ENCODE results near the gene ADRM1. TPM values are rescaled to one million over a fixed set of nuclear protein-coding genes. Genes with fewer than 3 reads are reported as not detected.

Gene ADRM1
- total and polyA plus RNA-seq, 2 experiments from 2014 or later: 206 to 243 TPM

DNA sequence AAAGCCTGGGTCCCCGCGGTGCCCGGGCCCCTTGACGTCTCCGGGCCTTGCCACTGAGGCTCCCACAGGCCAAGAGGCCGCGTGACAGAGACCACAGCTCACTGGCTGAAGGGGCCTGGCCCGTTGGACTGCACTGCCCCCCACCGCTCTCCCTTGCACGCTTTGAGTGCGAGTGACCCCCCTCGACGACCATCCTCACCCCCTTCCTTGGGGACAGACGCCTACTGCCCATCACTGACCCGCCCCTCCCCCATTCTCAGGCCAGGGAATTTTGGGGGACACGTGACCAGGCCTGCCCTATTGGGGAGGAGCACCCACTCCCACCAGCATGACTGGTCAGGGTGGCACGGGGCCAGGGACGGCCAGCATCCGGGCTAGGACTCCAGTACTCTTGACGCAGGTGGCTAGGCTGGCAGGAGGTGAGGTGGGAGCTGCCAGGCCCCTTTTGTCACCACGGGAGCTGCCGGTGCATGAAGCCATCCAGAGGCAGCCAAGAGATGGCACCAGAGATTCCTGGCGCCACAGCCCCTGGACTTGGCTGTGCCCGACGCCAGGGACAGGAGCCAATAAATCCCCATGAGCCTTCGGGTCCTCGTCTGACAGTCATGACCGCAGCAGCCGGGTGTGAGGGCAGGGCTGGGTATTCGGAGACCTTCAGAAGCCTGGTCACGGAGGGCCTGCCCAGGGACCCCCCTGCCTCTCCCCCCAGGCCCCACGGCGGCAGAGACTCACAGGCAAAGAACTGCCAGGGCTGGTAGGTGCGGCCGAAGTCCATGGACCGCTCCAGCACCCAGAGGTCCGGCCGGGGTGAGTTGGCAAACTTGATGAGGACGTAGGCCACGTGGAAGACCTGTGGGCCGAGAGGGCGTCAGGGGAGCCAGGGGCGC is 49.8 kb downstream of the ADRM1 start:
- Mint-ChIP-seq H3K27me3 (ENCODE audit: insufficient read depth, low read depth, poor library complexity) (peaks cover 11% of the 10 kb centered on the region), H3K4me1 (peaks cover 12% of the 10 kb centered on the region), H3K27ac (no peak overlapping the region; the same call in 1 of the 2 replicates), H3K4me3 (no peak overlapping the region), H3K36me3 (ENCODE audit: low read depth) (peaks cover 40% of the 10 kb centered on the region), H3K9me3 (peaks cover 24% of the 10 kb centered on the region)
- no peak for DNase-seq (ENCODE audit: low spot score)
- no peaks in the 10 kb centered on the region for H3K27me3 ChIP-seq (ENCODE audit: insufficient read depth)
- H3K4me3 ChIP-seq: no peak overlapping the region
- peaks cover 16% of the 10 kb centered on the region for H3F3A ChIP-seq (replicated peaks; ENCODE audit: low read depth)
- H3K4me2 ChIP-seq: no peak overlapping the region
- peaks cover 22% of the 10 kb centered on the region for H3K4me1 ChIP-seq (ENCODE audit: insufficient read depth)
- ATAC-seq: no peak
- peaks cover 12% of the 10 kb centered on the region for H4K20me1 ChIP-seq (replicated peaks; ENCODE audit: insufficient read depth)
- TF ChIP-seq ZNF331 (CRISPR knock-in tag; IDR thresholded peaks at IDR 0.05; ENCODE audit: low read depth) (no peak), POLR2AphosphoS5 (IDR thresholded peaks at IDR 0.05; ENCODE audit: low read depth) (no peak), EZH2phosphoT487 (IDR thresholded peaks at IDR 0.05; ENCODE audit: unreplicated experiment) (no peak), STAT1 (IDR thresholded peaks at IDR 0.05; ENCODE audit: unreplicated experiment) (no peak), ZNF114 (CRISPR knock-in tag; IDR thresholded peaks at IDR 0.05) (no peak), EZH2 (IDR thresholded peaks at IDR 0.05; ENCODE audit: low read depth, unreplicated experiment) (no peak), JUNB (IDR thresholded peaks at IDR 0.05; ENCODE audit: unreplicated experiment) (no peak), NANOG (IDR thresholded peaks at IDR 0.05; ENCODE audit: borderline replicate concordance) (no peak), CREB1 (CRISPR knock-in tag; IDR thresholded peaks at IDR 0.05; ENCODE audit: low read depth) (no peak)
- TF ChIP-seq, protein P1, sequence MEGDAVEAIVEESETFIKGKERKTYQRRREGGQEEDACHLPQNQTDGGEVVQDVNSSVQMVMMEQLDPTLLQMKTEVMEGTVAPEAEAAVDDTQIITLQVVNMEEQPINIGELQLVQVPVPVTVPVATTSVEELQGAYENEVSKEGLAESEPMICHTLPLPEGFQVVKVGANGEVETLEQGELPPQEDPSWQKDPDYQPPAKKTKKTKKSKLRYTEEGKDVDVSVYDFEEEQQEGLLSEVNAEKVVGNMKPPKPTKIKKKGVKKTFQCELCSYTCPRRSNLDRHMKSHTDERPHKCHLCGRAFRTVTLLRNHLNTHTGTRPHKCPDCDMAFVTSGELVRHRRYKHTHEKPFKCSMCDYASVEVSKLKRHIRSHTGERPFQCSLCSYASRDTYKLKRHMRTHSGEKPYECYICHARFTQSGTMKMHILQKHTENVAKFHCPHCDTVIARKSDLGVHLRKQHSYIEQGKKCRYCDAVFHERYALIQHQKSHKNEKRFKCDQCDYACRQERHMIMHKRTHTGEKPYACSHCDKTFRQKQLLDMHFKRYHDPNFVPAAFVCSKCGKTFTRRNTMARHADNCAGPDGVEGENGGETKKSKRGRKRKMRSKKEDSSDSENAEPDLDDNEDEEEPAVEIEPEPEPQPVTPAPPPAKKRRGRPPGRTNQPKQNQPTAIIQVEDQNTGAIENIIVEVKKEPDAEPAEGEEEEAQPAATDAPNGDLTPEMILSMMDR (conservative IDR thresholded peaks at IDR 0.05; ENCODE audit: low read depth in 2 of 2): no peak
- TF ChIP-seq, protein P2, sequence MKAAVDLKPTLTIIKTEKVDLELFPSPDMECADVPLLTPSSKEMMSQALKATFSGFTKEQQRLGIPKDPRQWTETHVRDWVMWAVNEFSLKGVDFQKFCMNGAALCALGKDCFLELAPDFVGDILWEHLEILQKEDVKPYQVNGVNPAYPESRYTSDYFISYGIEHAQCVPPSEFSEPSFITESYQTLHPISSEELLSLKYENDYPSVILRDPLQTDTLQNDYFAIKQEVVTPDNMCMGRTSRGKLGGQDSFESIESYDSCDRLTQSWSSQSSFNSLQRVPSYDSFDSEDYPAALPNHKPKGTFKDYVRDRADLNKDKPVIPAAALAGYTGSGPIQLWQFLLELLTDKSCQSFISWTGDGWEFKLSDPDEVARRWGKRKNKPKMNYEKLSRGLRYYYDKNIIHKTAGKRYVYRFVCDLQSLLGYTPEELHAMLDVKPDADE (IDR thresholded peaks at IDR 0.05): no peak
- TF ChIP-seq, protein P3, sequence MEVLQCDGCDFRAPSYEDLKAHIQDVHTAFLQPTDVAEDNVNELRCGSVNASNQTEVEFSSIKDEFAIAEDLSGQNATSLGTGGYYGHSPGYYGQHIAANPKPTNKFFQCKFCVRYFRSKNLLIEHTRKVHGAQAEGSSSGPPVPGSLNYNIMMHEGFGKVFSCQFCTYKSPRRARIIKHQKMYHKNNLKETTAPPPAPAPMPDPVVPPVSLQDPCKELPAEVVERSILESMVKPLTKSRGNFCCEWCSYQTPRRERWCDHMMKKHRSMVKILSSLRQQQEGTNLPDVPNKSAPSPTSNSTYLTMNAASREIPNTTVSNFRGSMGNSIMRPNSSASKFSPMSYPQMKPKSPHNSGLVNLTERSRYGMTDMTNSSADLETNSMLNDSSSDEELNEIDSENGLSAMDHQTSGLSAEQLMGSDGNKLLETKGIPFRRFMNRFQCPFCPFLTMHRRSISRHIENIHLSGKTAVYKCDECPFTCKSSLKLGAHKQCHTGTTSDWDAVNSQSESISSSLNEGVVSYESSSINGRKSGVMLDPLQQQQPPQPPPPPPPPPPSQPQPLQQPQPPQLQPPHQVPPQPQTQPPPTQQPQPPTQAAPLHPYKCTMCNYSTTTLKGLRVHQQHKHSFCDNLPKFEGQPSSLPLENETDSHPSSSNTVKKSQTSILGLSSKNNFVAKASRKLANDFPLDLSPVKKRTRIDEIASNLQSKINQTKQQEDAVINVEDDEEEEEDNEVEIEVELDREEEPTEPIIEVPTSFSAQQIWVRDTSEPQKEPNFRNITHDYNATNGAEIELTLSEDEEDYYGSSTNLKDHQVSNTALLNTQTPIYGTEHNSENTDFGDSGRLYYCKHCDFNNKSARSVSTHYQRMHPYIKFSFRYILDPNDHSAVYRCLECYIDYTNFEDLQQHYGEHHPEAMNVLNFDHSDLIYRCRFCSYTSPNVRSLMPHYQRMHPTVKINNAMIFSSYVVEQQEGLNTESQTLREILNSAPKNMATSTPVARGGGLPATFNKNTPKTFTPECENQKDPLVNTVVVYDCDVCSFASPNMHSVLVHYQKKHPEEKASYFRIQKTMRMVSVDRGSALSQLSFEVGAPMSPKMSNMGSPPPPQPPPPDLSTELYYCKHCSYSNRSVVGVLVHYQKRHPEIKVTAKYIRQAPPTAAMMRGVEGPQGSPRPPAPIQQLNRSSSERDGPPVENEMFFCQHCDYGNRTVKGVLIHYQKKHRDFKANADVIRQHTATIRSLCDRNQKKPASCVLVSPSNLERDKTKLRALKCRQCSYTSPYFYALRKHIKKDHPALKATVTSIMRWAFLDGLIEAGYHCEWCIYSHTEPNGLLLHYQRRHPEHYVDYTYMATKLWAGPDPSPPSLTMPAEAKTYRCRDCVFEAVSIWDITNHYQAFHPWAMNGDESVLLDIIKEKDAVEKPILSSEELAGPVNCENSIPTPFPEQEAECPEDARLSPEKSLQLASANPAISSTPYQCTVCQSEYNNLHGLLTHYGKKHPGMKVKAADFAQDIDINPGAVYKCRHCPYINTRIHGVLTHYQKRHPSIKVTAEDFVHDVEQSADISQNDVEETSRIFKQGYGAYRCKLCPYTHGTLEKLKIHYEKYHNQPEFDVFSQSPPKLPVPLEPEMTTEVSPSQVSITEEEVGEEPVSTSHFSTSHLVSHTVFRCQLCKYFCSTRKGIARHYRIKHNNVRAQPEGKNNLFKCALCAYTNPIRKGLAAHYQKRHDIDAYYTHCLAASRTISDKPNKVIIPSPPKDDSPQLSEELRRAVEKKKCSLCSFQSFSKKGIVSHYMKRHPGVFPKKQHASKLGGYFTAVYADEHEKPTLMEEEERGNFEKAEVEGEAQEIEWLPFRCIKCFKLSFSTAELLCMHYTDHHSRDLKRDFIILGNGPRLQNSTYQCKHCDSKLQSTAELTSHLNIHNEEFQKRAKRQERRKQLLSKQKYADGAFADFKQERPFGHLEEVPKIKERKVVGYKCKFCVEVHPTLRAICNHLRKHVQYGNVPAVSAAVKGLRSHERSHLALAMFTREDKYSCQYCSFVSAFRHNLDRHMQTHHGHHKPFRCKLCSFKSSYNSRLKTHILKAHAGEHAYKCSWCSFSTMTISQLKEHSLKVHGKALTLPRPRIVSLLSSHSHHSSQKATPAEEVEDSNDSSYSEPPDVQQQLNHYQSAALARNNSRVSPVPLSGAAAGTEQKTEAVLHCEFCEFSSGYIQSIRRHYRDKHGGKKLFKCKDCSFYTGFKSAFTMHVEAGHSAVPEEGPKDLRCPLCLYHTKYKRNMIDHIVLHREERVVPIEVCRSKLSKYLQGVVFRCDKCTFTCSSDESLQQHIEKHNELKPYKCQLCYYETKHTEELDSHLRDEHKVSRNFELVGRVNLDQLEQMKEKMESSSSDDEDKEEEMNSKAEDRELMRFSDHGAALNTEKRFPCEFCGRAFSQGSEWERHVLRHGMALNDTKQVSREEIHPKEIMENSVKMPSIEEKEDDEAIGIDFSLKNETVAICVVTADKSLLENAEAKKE (CRISPR knock-in tag; IDR thresholded peaks at IDR 0.05): no peak
- TF ChIP-seq, protein P4, sequence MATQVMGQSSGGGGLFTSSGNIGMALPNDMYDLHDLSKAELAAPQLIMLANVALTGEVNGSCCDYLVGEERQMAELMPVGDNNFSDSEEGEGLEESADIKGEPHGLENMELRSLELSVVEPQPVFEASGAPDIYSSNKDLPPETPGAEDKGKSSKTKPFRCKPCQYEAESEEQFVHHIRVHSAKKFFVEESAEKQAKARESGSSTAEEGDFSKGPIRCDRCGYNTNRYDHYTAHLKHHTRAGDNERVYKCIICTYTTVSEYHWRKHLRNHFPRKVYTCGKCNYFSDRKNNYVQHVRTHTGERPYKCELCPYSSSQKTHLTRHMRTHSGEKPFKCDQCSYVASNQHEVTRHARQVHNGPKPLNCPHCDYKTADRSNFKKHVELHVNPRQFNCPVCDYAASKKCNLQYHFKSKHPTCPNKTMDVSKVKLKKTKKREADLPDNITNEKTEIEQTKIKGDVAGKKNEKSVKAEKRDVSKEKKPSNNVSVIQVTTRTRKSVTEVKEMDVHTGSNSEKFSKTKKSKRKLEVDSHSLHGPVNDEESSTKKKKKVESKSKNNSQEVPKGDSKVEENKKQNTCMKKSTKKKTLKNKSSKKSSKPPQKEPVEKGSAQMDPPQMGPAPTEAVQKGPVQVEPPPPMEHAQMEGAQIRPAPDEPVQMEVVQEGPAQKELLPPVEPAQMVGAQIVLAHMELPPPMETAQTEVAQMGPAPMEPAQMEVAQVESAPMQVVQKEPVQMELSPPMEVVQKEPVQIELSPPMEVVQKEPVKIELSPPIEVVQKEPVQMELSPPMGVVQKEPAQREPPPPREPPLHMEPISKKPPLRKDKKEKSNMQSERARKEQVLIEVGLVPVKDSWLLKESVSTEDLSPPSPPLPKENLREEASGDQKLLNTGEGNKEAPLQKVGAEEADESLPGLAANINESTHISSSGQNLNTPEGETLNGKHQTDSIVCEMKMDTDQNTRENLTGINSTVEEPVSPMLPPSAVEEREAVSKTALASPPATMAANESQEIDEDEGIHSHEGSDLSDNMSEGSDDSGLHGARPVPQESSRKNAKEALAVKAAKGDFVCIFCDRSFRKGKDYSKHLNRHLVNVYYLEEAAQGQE (IDR thresholded peaks at IDR 0.05; ENCODE audit: unreplicated experiment): no peak
- peaks cover 40% of the 10 kb centered on the region for H3K79me2 ChIP-seq (replicated peaks; ENCODE audit: insufficient read depth)
- peaks cover 9% of the 10 kb centered on the region for H3K36me3 ChIP-seq (ENCODE audit: insufficient read depth)
- H3K9me2 ChIP-seq (ENCODE audit: insufficient read depth): no peaks in the 10 kb centered on the region
- no peak overlapping the region for H3K27ac ChIP-seq (ENCODE audit: low read depth)
- no peak overlapping the region for H2AFZ ChIP-seq

Measured in GM23338 (cell line).